Fibroblast of lung (primary cell): Measurements from ENCODE around the gene TPD52L1. TPM values are rescaled to one million over a fixed set of nuclear protein-coding genes. Genes with fewer than 3 reads are reported as not detected.
A peak's percentile ranks its signal among the peaks of the same experiment; 100 is the strongest.

Source experiments
- DNase-seq, 2 donors: peaks; one replicate each; pipeline versions ENCODE4 v3.0.0 to v3.0.0-alpha.2; 2010; ENCODE audit warnings: low read depth in 2 of 2
- H2AFZ ChIP-seq: 2 replicates; pipeline ENCODE4 v1.5.1; 2012; ENCODE audit warnings: low read length, control low read depth, inconsistent platforms
- H3K27ac ChIP-seq: 2 replicates; pipeline ENCODE4 v1.5.1; 2011; ENCODE audit warnings: low read length, control low read depth; ENCODE audit not compliant: insufficient read depth
- H3K27me3 ChIP-seq: 2 replicates; pipeline ENCODE4 v1.5.1; 2011; ENCODE audit warnings: mild to moderate bottlenecking, low read length; ENCODE audit not compliant: control insufficient read depth, insufficient read depth
- H3K36me3 ChIP-seq: 2 replicates; pipeline ENCODE4 v1.5.1; 2011; ENCODE audit warnings: low read length; ENCODE audit not compliant: control insufficient read depth, insufficient read depth
- H3K4me1 ChIP-seq: 2 replicates; pipeline ENCODE4 v1.5.1; 2011; ENCODE audit warnings: low read length; ENCODE audit not compliant: control insufficient read depth, insufficient read depth; ENCODE audit errors: extremely low read depth
- H3K4me2 ChIP-seq: 2 replicates; pipeline ENCODE4 v1.5.1; 2011; ENCODE audit warnings: low read length, control low read depth; ENCODE audit not compliant: insufficient read depth; ENCODE audit errors: extremely low read depth
- H3K4me3 ChIP-seq, 4 experiments: fragments of 200-600 bp in 1 of 4; sonication (generic) in 1 of 4; replicated peaks in 1 of 4; 2 replicates each; pipeline ENCODE4 v1.5.1; 2011 to 2016; ENCODE audit warnings: low read length in 4 of 4, low read depth in 3 of 4, mild to moderate bottlenecking in 3 of 4, control low read depth in 2 of 4, inconsistent platforms in 1 of 4, mixed read lengths in 1 of 4; ENCODE audit not compliant: insufficient read depth in 1 of 4; ENCODE audit errors: control extremely low read depth in 1 of 4
- H3K79me2 ChIP-seq: 2 replicates; pipeline ENCODE4 v1.5.1; 2012; ENCODE audit warnings: mild to moderate bottlenecking, low read length, inconsistent platforms; ENCODE audit not compliant: control insufficient read depth, insufficient read depth
- H3K9ac ChIP-seq: 2 replicates; pipeline ENCODE4 v1.5.1; 2011; ENCODE audit warnings: mild to moderate bottlenecking, low read length, control low read depth; ENCODE audit not compliant: insufficient read depth
- H3K9me3 ChIP-seq: 2 replicates; pipeline ENCODE4 v1.5.1; 2012; ENCODE audit warnings: low read depth, low read length; ENCODE audit not compliant: control insufficient read depth, insufficient read depth
- H4K20me1 ChIP-seq: 2 replicates; pipeline ENCODE4 v1.5.1; 2011; ENCODE audit warnings: low read length; ENCODE audit not compliant: control insufficient read depth, insufficient read depth; ENCODE audit errors: extremely low read depth
- CTCF ChIP-seq, 2 donors: IDR thresholded peaks in 1 of 2; conservative IDR thresholded peaks in 1 of 2; 1 replicate in 1 of 2; 2 replicates in 1 of 2; pipeline ENCODE4 v1.5.1; 2011 to 2012; ENCODE audit warnings: low read length in 2 of 2, control low read depth in 1 of 2, inconsistent platforms in 1 of 2, low read depth in 1 of 2, mild to moderate bottlenecking in 1 of 2
- EZH2 ChIP-seq: IDR thresholded peaks from 2 replicates; pipeline ENCODE4 v1.5.1; 2012; ENCODE audit warnings: low read length, control low read depth, mild to moderate bottlenecking; ENCODE audit errors: missing control alignments
- polyA plus RNA-seq, 2 donors: library from polyadenylated mRNA; depleted of rRNA in 1 of 2; stranded (reverse) in 1 of 2; unstranded in 1 of 2; fragments of >200 nt; gene quantifications; 2 replicates each; pipeline ENCODE4 v1.2.1, GENCODE V29; 2011 to 2012; ENCODE audit warnings: missing spikeins in 1 of 2
- total RNA-seq: library from RNA; depleted of rRNA; stranded (reverse); fragments of >200 nt; gene quantifications from 2 replicates; pipeline ENCODE4 v1.2.1, GENCODE V29; 2014

The TPD52L1 gene
- total and polyA plus RNA-seq, 2 donors (not counting 1 experiment from before 2014, with no cell fraction given): 41.0 to 75.9 TPM

- no peak for TF ChIP-seq CTCF (conservative IDR thresholded peaks at IDR 0.05 in 1 of 2, IDR thresholded peaks at IDR 0.05 in 1 of 2; ENCODE audit: low read depth in 1 of 2, low read length in 2 of 2)
- no peak for TF ChIP-seq EZH2
- no peaks in the 10 kb centered on the region for H3K9me3 ChIP-seq
- no peak overlapping the region for H2AFZ ChIP-seq
- no peaks in the 10 kb centered on the region for H3K79me2 ChIP-seq
- peaks cover 6% of the 10 kb centered on the region for H3K4me1 ChIP-seq
- H3K4me3 ChIP-seq: no peak overlapping the region
- H4K20me1 ChIP-seq: no peaks in the 10 kb centered on the region
- no peak overlapping the region for H3K9ac ChIP-seq
- DNase-seq: no peak
- H3K4me2 ChIP-seq: no peak overlapping the region
- H3K36me3 ChIP-seq: no peaks in the 10 kb centered on the region
- H3K27ac ChIP-seq: no peak overlapping the region
- H3K27me3 ChIP-seq: no peaks in the 10 kb centered on the region
Measured at GRCh38 chr6:125233202-125233601, 79.6 kb downstream of the TPD52L1 start.

DNA sequence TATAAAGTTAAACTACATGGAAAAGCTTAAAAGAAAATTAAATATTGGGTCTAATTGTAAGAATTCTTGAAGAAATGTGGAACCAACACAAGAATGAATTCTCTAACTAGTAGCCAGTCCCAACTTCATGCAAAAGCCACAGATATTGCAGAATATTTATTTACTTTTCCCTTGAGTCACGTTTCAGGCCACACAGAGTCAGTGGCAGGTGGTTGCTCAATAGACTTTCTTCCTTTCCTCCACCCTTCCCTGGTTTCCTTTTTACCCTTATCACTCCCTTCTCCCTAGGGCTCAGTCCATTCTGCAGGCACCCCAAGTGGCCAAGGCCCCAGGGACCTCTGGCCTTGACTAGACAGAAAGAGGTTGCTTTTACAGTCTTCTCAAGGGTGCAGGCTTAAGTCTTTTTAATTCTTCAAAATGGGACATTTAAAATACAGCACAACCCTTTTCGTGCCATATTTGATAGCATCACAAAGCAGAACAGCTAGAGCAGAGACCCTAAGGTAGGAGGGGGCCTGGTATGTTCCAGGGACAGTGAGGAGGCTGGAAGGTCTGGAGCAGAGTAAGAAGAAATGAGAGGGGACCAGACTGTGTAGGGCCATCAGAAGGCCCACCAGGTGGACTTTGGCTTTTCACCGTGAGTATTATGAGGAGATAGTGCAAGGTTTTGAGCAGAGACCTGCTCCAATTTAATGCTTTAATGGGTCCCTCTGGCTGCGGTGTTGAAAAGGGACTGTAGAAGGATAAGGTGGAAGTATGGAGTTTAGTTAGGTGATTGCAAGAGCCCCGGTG lies 83.2 kb downstream of the TPD52L1 start:
- Histone ChIP-seq H3K9me3 (no peaks in the 10 kb centered on the region), H2AFZ (no peak overlapping the region), H3K36me3 (no peaks in the 10 kb centered on the region), H3K4me1 (peaks cover 3% of the 10 kb centered on the region), H3K27me3 (no peaks in the 10 kb centered on the region), H4K20me1 (no peaks in the 10 kb centered on the region), H3K79me2 (no peaks in the 10 kb centered on the region), H3K9ac (no peak overlapping the region), H3K4me3 (no peak overlapping the region), H3K27ac (no peak overlapping the region), H3K4me2 (no peak overlapping the region)
- peak; percentile 37 to 78 for DNase-seq
- no peak for TF ChIP-seq CTCF (conservative IDR thresholded peaks at IDR 0.05 in 1 of 2, IDR thresholded peaks at IDR 0.05 in 1 of 2; ENCODE audit: low read depth in 1 of 2, low read length in 2 of 2)
- TF ChIP-seq EZH2: no peak

- Histone ChIP-seq H2AFZ (no peak overlapping the region), H3K27ac (no peak overlapping the region), H3K36me3 (no peaks in the 10 kb centered on the region), H3K27me3 (no peaks in the 10 kb centered on the region), H3K4me1 (peaks cover 3% of the 10 kb centered on the region), H4K20me1 (no peaks in the 10 kb centered on the region), H3K4me2 (no peak overlapping the region), H3K79me2 (no peaks in the 10 kb centered on the region), H3K9ac (no peak overlapping the region), H3K9me3 (no peaks in the 10 kb centered on the region), H3K4me3 (no peak overlapping the region)
- DNase-seq: no peak
- TF ChIP-seq CTCF (conservative IDR thresholded peaks at IDR 0.05 in 1 of 2, IDR thresholded peaks at IDR 0.05 in 1 of 2; ENCODE audit: low read depth in 1 of 2, low read length in 2 of 2) (no peak), EZH2 (no peak)
Measured at GRCh38 chr6:125237764-125238163, 84.2 kb downstream of the TPD52L1 start.
